CMK (cell line): ENCODE data around the gene EIF5A.
"Not testable (repeated sequence)": the region's sequence is repeated elsewhere in the genome, so short reads cannot be mapped to it uniquely, and the experiment has no call there.

Source experiments
- DNase-seq: peaks from one replicate; pipeline ENCODE4 v3.0.0-alpha.2; 2010; ENCODE audit warnings: low read depth

EIF5A gene

GRCh38 chr17:7332600-7333069, 25.2 kb downstream of the EIF5A start:
- not testable (repeated sequence) for DNase-seq

- DNase-seq = no peak
These were observed 27.6 kb downstream of the EIF5A start for GRCh38 chr17:7334938-7335538.

- DNase-seq = not testable (repeated sequence)
These were observed 28.3 kb downstream of the EIF5A start for GRCh38 chr17:7335765-7336164.

GRCh38 chr17:7336240-7337175, 29.1 kb downstream of the EIF5A start, which contains the start of gene ACAP1:
TSS of gene ACAP1 (plus strand) at chr17:7336529. CDS start at chr17:7336735, 206 bp downstream.
- peak; percentile 58 for DNase-seq

GRCh38 chr17:7337600-7337999, 30.2 kb downstream of the EIF5A start:
- DNase-seq = not testable (repeated sequence)

GRCh38 chr17:7340179-7340578, 32.8 kb downstream of the EIF5A start:
- no peak for DNase-seq

GRCh38 chr17:7341842-7342241, 34.4 kb downstream of the EIF5A start:
- no peak for DNase-seq

GRCh38 chr17:7343250-7343649, 35.8 kb downstream of the EIF5A start:
- no peak for DNase-seq

GRCh38 chr17:7346761-7347614, 39.6 kb downstream of the EIF5A start:
- DNase-seq = no peak

GRCh38 chr17:7347630-7348477, 40.4 kb downstream of the EIF5A start:
- no peak for DNase-seq

- DNase-seq = no peak
These were observed 41.2 kb downstream of the EIF5A start for GRCh38 chr17:7348478-7349242.

- no peak for DNase-seq
These were observed 44.5 kb downstream of the EIF5A start, which contains the start of gene KCTD11 for GRCh38 chr17:7351665-7352502. TSS of gene KCTD11 (plus strand) at chr17:7352162.

- no peak for DNase-seq
These were observed 45.1 kb downstream of the EIF5A start for GRCh38 chr17:7352503-7352889.

- no peak for DNase-seq
These were observed 45.6 kb downstream of the EIF5A start for GRCh38 chr17:7352910-7353635.

GRCh38 chr17:7354262-7354843, 46.9 kb downstream of the EIF5A start:
- no peak for DNase-seq

- no peak for DNase-seq
These were observed 47.6 kb downstream of the EIF5A start, which contains the start of gene TMEM95 for GRCh38 chr17:7355053-7355452. TSS of gene TMEM95 (plus strand) at chr17:7355156. CDS start at chr17:7355205, 49 bp downstream.

- DNase-seq = no peak
These were observed 48.1 kb downstream of the EIF5A start for GRCh38 chr17:7355573-7355972.

- DNase-seq = peak; percentile 62
These were observed 48.7 kb downstream of the EIF5A start for GRCh38 chr17:7356072-7356549.
